NCI-H446 (cell line): ENCODE measurements around the gene SPSB1.

ENCODE experiments used
- DNase-seq, 2 experiments: peaks; one replicate each; lab custom pipeline; 2025; lab: John Stamatoyannopoulos, UW

Gene SPSB1

DNA sequence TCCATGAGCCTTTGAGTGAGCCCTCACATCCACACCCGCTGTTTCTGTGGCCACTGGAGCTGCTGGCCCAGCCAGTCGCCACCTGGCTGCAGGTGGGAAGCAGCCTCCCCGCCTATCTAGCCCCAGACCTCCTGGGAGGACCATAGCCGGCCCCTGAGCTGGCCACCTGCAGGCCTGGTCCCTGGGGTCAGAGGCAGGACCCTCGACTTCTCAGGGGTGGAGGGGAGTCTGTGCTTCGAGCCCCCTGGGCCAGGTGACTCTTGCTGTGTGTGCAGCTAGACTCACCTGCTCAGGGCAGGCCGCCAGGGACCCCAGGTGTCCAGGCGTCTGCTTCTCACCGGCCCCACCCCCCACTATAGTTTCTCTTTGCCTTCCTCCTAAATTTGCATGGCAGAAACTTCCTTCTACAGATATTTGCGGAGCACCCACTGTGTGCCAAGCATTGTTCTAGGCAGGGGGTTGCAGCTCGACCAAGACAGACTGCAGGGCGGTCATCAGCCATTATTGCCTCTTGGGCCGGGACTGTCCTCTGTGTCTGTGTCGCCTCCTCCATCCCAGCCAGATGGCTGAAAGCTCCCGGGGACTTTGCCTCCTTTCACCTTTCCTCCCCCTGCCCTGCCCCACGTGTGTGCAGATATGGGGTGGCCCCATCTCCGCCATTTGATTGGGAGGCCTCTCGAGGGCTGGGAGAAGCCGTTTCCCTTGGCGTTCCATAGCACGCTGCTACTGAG is 27.3 kb downstream of the SPSB1 start:
- no peak for DNase-seq

DNA sequence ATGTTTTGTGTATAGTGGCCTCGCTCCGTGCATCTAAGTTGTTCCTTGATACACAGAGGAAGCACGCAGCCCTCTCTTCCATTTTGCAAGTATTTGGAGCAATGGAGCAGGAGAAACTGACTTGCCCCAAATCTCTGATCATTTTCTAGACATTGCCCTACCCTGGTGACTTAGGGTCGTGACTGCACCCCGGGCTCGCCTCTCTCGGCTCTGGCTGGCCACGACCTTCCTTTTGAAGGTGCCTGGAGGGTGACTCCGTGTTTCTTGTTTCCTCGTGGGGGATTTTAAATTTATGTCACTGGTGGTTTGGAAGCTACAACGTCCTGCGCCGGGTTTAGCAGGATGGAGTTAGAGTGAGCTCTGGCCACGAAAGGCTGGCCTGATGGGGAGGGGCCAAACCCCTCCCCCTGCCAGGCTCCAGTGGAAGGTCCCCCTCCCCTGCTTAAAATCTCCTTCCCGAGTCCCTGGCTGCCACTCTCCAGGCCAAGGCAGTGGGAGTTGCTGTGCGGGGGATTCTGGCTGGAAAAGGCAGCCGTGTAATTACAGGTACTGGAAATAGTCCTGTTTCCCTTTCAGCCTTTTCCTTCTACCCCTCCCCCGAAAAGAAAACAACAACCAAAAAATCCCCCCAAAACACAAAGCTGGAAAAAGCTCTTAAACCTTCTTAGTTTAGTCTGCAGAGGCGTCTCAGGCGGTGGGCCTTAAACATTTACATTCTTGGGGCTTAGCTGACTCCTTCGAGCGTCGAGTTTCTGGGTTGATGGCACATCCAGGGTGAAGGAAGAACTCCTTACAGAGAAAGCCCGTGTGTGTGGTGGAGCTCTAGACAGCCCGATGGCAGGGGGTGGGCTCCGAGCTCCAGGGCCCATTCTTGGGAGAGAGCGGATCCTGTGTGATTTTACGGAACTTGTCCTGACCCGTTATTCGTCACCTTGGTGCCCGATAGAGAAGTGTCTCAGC is 28.1 kb downstream of the SPSB1 start:
- no peak for DNase-seq

DNA sequence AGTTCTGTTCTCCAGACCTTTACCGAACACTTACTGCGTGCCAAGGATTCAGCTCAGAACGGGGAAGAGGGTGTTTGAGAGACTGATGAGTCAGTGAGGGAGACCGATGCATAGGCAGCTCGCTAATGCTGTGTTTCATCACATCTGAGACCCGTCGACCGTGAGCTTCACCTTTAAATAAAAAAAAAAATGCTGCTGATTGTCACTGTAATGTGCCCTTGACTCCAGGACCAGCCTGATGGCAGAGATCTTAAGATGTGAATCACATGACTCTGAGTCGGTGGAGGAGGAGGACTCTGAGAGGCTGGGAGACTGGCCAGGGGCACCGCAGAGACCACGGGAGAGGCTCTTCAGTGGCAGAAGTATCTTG is 28.8 kb downstream of the SPSB1 start:
- no peak for DNase-seq

DNA sequence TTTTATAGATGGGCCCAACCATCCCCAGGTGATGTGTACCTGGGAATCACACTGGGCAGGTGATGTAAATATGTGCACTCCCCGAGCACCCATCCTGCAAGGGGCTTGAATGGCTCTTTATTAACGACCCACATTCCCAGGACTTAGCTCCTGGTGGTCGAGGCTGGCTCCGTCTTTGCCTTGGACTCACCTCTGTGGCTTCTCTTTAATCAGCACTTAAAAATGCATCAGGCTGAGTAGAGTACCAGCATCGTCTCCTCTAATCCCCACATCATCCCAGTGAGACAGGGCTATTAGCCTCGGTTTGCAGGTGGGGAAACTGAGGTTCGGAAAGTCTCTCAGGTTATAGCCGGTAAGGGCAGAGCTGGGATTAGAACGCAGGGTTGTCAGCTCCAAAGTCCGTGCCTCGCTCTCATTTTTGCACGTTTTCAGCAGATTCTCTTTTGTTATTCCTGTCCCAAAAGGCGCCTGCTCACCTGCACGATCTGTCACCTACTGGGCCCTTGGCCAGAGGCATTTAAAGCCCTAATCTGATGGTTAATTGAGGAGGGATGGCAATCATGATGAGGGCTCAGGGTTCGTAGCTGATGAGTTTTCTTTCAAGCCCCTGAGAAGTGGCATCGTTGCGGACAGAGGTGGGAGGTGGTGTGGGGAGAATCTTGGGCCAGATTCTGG is 29.4 kb downstream of the SPSB1 start:
- DNase-seq: no peak

DNA sequence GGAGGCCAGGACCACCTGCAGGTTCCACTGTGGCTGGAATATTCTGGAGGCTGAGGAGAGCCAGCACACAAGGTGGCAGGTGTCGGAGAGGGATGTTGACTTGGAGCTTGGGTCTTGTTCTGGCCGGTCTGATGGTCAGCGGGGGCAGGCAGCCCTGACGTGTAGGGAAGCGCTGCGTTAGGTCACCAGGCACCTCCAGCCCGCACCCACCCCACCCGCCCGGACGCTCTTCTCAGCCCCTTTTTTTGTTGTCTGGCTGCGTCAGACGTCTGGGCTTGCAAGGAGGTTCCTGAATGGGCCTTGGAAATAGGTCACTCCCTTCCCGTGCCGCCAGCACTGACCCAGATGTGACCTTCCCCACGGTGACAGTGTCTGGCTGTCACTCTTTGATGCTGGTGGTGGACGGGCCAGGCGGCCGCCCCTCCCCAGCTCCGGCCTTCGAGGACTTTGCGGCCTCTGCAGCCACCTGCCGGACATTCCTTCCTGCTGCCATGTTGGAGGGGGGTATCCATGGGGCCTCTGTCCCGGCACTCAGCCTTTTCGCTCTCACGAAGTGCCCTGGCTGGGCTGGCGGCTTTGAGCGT is 30.1 kb downstream of the SPSB1 start:
- no peak for DNase-seq

DNA sequence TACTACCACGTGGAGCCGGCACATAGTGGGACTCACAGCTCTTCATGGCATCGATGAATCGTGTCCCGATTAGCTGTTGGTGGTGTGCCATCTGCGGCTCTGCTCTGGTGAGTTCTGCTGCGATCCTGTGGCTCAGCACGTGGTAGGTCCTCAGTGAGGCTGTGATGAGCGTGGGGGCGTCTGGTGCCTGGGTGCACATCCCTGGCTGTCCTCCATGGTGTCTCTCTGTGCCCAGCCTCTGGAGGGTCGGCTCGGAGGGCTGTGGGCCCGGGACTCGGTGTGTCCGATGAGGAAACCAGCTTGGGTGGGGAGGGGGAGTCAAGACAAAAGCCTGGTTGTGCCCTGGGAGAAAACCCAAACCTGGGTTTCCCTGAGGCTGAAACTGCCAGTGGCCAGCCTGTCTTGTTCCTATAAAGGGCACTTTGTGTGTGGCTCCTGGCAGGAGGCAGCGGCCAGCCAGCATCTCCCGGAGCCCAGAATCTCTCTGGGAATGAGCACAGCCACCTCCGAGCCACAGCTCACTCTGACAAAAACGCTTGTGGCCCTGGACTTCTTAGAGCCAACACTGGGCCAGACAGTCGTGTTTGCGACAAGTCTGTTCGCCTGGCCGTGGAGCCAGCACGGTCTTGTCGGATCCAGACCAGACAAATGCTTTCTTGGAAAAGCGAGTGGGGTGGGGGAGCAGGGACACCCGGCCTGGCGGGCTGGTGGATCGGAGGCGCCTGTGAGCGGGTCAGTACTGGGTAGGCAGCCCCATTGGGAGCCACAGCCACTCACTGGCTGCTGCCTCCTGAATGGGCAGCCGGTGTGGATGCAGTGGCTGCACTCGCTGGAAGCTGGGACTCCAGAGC is 31.8 kb downstream of the SPSB1 start:
- DNase-seq: no peak

DNA sequence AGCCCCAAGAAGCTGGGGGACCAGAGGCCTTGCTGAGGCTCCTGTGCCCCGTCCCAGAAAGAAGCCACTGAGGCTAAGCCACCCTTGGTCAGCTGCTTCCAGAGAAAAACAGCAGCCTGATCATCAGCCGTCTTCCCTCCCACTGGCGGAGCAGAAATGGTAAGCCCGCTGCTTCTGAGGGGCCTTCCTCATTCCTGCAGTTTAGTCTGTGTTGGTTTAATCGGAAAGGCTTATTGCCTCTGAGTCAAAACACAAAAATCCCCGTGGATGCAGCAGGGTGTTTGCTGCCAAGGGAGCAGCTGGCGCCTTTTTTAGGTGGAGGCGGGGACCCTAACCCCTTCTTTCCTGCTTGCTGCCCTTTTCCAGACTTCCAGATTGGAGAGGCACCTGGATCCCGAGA is 33.9 kb downstream of the SPSB1 start:
- DNase-seq: no peak

DNA sequence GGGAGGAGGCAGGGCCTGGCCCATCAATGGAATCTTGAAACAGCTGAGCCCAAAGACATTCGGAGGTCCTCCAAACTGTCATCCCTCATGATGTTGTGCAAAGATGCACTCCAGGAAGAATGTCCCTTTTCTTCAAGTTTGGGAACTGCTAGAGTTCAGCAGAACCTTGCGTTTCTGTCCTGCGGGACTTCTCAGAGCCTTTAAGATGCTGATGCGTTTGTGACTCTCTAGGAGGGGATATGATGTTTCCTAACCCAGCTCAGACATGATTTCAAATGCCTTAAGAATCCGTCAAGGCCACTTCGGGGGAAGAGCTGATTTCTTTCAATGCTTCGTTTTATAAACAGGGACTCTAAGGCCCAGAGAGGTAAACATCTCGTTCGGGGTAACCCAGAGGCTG is 35.5 kb downstream of the SPSB1 start:
- DNase-seq: no peak

DNA sequence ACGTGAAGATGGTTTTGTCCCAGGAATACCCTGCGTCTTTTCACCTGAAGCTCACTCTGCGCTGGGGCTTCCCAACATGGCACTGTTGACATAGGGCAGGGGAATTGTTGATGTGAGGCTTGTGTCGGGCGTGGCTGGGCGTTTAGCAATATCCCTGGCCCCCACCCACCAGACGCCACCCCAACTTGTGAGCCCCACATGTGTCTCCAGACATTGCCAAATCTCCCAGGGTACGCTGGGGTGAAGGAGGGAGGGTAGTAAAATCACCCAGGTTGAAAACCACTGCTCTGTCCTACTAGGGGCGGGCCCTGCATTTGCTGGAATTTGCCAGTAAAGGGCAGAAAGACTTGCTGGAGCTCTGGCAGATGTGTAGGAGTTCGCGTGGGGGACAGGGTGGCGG is 36.0 kb downstream of the SPSB1 start:
- DNase-seq: no peak

DNA sequence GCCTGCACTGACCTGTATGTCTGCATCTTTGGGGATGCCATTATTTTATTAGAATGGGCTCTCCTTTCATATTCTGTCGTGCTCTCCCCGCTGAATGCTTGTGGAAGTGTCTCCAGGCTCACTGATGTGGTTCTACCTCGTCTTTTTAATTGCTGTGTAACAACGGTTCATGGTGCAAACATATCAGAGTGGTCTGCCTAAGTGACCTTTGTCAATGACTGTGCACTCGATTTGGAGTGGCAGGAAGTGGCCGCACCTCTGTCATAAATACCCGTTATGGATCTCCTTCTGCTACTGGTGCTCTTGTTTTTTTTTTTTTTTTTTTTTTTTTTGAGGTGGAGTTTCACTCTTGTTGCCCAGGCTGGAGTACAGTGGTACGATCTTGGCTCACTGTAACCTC is 38.3 kb downstream of the SPSB1 start:
- no peak for DNase-seq

DNA sequence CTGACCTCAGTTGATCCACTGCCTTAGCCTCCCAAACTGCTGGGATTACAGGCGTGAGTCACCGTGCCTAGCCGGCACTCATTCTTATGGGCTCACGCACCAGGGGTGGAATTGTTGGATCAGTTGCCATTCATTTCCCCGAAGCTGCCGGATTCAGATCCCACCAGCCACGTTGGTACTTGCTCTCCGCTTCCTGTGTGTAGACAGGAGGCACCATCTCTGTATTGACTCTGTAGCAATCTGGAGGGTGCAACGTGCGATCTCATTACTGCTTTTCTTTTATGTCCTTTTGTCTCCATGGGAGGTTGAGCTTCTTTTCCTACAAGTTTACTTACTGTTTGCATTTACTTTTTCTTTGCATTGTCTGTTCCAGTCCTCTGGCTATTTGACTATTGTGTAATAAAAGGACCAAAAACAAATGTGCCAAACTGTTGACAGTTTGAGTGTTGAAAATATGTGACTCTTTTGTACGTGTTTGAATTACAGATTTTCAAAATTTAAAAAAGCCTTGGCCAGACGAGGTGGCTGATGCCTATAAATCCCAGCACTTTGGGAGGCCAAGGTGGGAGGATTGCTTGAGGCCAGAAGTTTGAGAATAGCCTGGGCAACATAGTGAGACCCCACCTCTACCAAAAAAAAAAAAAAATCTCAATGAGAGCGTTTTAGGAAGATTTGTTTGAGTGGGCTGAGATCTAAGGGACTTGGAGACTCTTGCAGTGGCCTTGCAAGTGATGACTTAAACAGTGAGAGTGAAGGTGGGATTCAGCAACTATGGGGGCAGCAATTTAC is 39.1 kb downstream of the SPSB1 start:
- no peak for DNase-seq

DNA sequence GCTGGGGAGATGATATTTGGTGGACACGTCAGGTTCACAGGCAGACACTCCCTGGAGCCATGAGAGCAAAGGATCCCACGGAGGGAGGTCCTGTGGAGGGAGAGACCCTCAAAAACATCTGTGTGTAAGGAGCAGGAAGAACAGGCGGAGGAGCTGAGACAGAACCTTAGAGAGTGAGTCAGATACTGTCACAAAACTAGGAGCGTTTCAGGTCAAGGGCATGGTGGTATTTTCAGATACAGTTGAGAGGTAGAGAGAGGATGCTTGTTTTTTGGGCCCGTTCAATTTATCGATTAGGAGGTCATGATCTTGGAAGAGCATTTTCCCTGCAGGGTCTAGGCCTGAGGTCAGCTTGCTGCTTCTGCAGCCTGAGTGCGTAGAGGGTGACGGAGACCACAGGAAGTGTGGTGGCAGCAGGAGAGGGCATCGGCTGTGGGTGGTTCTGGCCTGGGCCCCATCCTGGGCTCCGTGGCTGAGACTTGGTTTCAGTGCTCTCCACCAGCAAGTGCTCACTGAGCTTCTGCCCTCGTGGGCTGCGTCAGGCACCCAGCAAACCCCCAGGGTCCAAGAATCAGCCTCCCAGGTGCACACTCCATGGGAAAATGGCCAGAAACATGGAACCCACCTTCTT is 39.9 kb downstream of the SPSB1 start:
- no peak for DNase-seq

DNA sequence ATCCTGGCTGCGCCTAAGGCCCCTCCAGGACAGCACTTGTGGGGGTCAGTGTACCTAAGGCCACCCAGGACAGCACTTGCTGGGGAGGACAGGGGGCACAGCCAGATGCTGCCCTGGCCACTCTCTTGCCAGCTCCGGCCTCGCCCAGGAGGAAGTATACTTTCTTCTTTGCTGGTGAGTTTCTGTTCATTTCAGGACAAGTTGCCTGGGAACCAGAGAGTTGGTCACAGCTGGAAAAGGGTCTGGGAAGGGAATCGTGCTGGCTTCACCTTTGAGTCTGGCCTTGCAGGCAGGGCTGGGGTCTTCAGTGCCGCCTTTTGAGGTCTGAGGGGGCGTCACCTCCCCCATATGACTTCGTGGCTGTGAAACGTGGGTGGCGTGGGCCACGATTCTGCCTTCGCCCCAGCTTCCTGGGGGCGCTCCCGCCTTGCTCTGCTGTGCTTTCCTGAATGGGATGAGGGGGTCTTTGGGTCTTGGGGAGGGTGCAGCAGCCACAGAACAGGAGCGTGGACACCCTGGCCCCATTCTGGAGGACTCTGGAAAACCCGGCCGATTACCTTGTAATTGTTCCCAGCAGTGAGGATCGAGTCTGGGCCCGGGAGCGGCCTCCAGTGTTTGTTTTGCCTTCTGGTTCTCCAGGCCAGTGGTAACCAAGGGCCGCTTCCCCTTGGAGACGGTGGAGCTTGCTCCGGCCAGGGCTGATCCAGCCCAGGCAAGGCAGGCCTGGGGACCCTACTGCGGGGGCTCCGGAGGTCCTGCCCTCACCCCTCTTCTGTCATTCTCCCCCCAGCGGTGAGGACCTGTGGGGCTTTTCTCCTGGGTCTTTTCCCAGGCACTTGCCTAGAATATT is 45.9 kb downstream of the SPSB1 start:
- DNase-seq: no peak

DNA sequence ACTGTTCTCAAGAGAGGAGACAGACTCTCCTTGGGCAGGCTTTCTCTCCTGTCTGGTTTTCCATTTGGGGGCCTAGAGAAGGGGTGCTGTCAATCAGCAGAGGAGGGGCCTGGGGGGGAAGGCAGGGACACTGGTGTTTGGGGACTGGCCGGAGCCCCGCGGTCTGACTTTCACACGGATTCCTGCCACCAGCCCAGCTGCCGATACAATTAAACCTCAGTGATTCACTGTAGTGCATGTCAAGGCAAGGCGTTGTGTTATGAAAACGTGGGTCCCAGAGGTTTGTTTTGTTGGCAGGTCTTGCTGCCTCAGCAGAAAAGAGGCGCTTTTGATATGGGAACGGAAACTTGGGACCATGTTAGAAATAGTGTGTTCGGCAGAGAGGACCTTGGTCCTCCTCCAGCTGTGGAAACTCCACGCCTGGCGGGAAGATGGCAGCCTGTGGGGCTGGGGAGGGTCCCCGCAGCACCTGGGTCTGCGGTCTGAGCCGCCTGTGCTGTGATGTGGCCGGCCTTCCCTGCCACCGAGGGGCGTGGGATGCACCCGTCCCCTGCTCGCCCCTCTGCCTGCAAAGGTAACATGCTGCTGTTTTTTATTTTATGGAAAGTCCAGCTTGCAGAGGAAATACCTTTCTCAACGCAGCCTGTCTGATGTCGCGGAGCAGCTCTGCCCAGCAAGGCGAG is 47.6 kb downstream of the SPSB1 start:
- DNase-seq: no peak

DNA sequence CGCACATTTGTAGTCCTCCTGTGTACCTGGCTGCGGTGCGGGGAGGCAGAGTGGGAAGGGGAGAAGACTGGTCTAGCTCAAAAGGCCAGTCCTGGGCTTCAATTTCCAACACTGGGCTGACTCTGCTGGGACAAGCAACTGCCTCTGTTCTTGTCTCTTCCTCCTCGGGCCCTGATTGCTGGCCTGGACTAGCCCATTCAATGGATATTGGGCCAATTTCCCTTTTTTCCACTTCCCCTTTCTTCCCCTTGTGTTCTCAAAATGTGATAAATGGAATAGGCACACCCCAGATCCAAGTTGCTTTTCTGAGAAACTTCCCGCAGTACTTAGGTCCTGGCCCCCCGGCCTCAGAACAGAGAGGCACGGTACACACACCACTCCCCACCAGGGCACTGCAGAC is 48.2 kb downstream of the SPSB1 start:
- DNase-seq: no peak

DNA sequence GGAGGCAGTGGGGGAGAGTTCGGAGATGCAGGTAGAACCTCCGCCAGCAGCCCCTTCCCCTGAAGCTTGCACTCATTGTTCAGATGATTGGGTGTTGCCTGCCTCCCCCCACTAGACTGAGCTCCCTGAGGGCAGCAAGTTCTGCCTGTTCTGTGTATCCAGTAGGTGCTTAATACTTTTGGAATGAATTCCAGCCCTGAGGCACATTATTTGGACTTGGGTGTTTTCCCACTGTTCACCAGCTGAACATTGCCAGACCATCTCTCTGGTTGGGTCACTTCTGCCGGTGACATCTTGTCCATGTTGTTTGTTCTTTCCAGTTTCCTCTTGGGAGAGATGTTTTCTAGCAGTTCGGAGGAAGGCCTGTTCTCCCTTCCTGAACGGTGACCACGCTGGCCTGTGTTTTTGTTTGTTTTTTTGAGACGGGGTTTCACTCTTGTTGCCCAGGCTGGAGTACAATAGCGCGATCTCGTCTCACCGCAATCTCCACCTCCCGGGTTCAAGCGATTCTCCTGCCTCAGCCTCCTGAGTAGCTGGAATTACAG is 48.7 kb downstream of the SPSB1 start:
- no peak for DNase-seq

DNA sequence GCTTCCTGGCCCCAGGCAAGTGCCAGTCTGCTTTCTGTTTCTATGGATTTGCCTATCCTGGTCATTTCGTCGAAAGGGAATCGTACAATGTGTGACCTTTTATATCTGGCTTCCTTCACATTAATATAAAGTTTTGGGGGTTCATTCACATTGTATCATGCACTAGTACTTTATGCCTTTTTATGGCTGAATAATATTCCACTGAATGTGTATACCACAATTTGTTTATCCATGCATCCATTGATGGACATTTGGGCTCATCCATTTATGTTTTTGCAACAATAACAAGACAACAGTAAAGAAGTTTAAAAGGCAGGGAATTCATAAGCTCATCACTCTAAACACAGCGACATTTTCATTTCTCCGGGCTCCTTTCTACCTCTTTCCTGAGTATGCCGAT is 50.6 kb downstream of the SPSB1 start:
- no peak for DNase-seq

DNA sequence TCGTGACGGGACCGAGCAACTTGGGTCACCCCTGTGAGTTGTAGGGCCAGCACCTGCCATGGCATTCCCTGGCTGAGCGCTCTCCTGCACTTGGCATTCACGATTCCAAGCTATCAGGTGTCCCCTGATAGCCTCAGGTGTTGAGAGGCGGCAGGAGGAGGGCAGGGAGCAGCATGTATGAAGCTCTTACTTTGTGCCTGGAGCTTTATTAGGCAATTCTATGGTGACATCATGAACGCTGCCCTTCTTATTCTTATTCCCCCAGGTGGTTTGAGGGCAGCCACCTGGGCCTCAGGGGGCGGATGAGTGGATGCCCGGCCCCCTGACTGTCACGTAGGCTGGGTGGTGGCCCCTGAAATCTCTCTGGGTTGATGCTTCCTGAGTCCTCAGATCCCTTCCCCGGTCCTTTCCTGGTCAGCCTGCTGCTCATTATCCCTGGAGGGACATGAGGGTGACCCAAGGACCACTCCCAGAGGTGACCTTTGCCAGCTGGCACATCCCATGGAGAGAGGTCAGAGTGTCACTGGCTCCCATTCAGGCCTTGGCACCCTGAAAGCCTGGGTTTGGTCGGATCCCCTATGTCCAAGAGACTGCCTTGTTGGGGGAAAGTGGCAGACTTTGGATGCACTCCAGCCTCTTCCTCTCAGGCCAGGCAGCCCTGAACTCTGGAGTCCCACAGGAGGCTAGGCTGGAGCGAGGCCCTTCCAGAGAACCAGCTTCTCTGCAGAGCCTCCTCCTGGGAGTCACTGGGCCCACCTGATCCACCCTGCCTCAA is 51.9 kb downstream of the SPSB1 start:
- no peak for DNase-seq
